ENCODE results near the gene METTL2B.
A peak's percentile ranks its signal among the peaks of the same experiment; 100 is the strongest.
"Not testable (repeated sequence)": the region's sequence is repeated elsewhere in the genome, so short reads cannot be mapped to it uniquely, and the experiment has no call there.

METTL2B gene

DNA sequence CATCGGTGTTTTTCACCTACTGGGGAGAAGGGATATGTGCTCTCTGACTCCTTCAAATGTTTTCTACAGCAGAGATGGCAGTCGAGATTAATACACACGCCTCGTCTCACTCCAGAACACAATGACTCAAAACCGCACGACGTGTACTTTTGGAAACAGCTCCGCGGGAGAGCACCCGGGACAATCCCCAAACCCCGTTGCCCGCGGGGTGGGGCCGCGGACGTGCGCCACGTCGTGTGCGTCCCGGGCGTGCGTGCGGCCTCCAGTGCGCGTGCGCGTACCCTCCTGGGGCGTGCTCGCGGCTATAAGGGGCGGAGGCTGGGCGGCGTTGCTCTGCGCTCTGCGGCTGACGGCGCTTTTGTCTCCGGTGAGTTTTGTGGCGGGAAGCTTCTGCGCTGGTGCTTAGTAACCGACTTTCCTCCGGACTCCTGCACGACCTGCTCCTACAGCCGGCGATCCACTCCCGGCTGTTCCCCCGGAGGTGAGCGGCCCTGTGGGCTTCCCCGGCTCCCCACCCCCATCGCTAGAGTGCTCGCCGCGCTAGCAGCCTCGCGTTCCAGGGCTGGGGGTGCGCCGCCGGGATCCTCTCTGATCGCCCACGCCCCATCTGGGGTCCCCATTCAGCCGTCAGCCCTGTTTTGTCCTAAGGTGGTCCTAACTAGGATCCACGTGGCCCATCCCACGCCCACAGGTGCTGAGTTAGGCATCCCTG, 20.8 kb upstream of the METTL2B start, which contains the start of gene HILPDA:
Gene HILPDA, plus strand, starts transcription at position 336 of the 712 bp plus-strand sequence. CDS start 1,391 bp downstream, outside the sequence.
- DNase-seq (ENCODE audit: low read depth), result peak; percentile 91

GRCh38 chr7:128456255-128456725, 20.3 kb upstream of the METTL2B start:
- DNase-seq (ENCODE audit: low read depth), result no peak

DNA sequence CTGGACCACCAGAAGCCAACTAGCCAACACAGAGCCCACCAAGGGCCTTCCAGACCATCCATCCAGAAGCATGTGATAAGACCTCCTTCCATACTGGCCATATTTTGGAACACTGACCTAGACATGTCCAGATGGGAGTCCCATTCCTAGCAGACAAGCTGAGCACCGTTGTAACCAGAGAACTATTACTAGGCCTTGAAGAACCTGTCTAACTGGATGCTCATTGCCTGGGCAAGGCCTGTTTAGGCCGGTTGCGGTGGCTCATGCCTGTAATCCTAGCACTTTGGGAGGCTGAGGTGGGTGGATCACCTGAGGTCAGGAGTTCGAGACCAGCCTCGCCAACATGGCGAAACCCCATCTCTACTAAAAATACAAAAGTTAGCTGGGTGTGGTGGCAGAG, 19.2 kb upstream of the METTL2B start:
- DNase-seq (ENCODE audit: low read depth), result not testable (repeated sequence)

DNA sequence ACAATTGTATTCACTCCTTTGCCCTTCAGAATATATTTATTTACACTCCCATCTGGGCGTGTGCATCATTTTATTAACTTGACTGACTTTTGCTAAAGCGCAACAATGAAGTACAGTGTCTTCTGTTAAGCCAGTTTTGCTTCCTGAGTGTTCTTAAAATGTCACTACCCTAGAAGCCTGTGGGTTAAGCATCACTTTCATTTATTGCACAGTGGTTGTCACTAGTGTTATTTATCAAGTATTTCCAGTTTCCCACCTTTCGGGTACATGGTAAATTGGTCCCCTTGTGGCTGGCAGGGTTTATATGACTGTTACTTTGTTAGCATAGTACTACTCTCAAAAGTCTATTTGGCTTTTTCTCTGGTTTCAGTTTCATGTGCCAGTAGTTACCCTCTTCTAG, 17.6 kb upstream of the METTL2B start:
- no peak for DNase-seq (ENCODE audit: low read depth)

GRCh38 chr7:128459394-128459878, 17.1 kb upstream of the METTL2B start:
- peak; percentile 47 for DNase-seq (ENCODE audit: low read depth)

DNA sequence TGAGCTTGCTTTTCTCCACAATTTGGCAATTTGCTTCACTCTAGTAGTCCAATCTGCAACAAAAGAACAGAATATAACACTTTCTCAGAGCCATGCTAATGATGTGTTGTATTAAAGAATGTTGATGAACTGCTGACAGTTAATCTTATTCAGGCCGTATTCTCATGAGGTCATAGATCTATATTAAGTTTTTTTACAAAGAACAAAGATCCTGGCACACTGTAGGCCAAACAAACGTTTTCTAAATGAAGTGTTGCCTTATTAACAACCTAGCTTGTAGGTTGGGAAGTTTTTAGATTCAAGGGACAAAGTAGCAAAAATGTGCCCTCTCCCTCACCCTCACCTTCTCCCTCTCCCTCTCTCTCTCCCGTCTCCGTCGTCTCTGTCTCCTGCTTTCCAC, 14.1 kb upstream of the METTL2B start:
- DNase-seq (ENCODE audit: low read depth), result no peak

GRCh38 chr7:128463345-128463744, 13.2 kb upstream of the METTL2B start:
- DNase-seq (ENCODE audit: low read depth), result not testable (repeated sequence)

GRCh38 chr7:128463933-128464332, 12.6 kb upstream of the METTL2B start:
- DNase-seq (ENCODE audit: low read depth), result not testable (repeated sequence)

GRCh38 chr7:128466871-128467270, 9.7 kb upstream of the METTL2B start:
- DNase-seq (ENCODE audit: low read depth), result not testable (repeated sequence)

DNA sequence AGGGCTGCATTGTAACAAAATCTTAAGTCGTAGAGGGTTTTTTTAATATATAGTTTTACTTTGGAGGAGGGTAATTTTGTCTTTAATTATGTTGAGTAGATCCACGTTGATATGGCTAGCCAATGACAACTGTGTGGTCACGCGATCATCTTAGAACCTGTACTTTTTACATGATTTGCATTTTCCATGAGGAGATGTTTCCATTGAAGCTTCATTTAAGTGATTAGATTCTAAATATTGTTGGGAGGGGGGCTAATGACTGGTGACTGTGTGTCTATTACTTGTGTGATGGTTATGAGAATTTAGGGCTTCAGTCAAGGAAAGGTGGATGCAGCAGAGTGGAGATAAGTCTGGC, 765 bp downstream of the METTL2B start:
- not testable (repeated sequence) for DNase-seq (ENCODE audit: low read depth)

GRCh38 chr7:128479082-128479481, 2.5 kb downstream of the METTL2B start:
- not testable (repeated sequence) for DNase-seq (ENCODE audit: low read depth)

- not testable (repeated sequence) for DNase-seq (ENCODE audit: low read depth)
Observed at GRCh38 chr7:128488134-128488533, 11.6 kb downstream of the METTL2B start.

DNA sequence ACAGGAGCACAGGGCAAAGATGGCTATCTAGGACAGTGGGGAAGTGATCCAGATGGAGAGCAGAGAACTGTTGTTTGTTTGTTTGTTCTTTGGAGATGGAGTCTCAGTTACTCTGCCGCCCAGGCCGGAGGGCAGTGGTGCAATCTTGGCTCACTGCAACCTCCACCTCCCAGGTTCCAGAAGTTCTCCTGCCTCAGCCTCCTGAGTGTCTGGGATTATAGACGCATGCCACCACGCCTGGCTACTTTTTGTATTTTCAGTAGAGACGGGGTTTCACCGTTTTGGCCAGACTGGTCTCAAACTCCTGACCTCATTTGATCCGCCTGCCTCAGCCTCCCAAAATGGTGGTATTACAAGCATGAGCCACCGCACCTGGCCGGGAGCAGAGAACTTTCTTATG, 20.9 kb downstream of the METTL2B start:
- no peak for DNase-seq (ENCODE audit: low read depth)

- not testable (repeated sequence) for DNase-seq (ENCODE audit: low read depth)
Observed at GRCh38 chr7:128505416-128505815, 28.9 kb downstream of the METTL2B start.

DNA sequence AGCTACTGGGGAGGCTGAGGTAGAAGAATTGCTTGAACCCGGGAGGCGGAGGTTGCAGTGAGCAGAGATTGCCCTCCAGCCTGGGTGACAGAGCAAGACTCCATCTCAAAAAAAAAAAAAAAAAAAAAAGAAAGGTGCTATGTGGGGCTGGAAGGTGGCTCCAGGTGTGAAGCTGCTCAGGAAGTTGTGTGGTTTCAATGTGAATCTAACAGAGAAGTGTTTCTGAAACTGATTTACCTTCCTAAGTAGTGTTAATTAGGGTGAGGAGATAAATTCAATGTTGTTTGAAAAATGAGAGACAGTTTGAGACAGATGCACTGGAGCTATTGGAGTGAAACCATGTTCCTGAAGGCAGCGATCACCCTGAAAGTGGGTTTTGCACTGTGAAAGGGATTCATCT, 30.3 kb downstream of the METTL2B start:
- DNase-seq (ENCODE audit: low read depth), result not testable (repeated sequence)

DNA sequence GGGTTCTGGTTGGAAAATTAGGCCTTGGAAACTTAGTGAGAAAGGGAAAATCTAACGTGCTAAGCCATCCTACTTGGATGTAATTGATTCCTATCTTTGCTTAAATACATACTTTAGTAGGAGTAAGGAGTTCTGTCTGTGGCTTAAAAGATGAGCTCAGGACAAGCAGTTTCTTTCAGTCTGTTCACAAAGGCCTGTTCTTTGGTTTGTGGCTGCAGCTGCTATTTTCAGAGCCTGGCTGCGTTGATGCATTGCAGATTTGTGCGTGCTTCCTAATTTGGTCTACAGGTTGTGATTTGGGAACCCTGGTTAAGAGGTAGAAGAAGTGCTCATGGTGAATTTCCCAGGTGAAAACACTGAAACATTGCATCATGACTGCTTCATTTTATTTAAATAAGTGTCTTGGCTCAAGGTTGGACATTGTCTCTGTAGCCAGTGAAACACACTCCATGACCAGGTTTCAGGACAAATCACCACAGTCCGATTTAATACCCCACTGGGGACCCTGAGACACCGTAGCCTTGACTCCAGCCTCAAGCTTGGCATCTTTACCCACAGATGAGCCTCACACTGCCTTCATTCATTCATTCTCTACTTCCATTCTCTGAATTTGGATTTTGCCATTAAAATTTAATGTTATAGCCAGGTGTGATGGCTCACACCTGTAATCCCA, 30.9 kb downstream of the METTL2B start:
- DNase-seq (ENCODE audit: low read depth), result not testable (repeated sequence)

DNA sequence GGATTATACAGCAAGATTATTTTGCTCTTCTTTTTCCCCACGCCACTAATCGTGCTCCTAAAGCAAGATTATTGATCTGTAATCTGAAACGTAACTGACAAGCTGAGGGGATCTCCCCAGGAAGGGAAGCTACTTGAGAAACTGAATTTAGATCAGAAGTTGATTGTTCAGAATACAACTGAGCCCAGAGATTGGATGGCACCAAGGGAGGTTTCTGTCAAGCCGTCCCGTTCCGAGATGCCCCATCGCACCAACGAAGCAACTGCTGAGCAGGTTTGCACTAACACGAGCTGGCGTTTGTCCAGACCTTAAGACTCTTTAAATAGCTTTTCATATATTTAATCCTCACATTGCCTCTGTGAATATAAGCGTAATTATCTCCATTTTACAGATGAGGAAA, 35.1 kb downstream of the METTL2B start:
- not testable (repeated sequence) for DNase-seq (ENCODE audit: low read depth)

GRCh38 chr7:128515232-128515631, 38.7 kb downstream of the METTL2B start:
- not testable (repeated sequence) for DNase-seq (ENCODE audit: low read depth)

GRCh38 chr7:128517023-128517422, 40.5 kb downstream of the METTL2B start:
- not testable (repeated sequence) for DNase-seq (ENCODE audit: low read depth)

- peak; percentile 77 for DNase-seq (ENCODE audit: low read depth)
Observed at GRCh38 chr7:128523226-128523931, 46.8 kb downstream of the METTL2B start.

DNA sequence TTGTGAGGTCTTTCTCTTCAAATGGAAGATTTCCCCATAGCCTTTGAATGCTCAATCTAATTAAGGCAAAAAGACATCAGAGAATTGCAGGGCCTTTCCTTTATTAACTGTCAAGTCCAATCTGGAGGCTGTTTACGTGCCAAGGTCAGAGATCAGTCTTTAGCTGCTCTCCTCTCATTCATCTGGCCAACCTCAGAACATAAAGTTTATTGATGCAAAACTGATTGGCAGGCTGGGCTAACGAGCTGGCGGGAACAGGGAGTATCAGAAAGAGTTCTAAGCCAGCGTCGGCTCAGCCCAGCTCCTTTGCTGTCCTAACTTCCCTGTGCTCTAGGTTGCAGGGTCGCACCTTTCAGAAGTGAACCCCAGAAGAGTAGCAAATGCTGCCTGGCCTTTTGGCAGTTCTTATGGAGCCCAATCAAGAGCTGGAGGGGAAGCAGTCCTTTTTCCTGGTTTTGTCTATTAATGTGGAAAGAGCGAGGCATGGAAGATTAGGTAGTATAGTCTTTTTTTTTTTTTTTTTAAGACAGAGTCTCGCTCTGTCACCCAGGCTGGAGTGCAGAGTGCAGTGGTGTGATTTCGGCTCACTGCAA, 47.5 kb downstream of the METTL2B start:
- DNase-seq (ENCODE audit: low read depth), result not testable (repeated sequence)

- DNase-seq (ENCODE audit: low read depth), result not testable (repeated sequence)
Observed at GRCh38 chr7:128525584-128525983, 49.0 kb downstream of the METTL2B start.
